OCI-LY1 (cell line): ENCODE results near the gene SIK3.

ENCODE experiments used
- H2AFZ ChIP-seq: fragments of 200-600 bp; sonication (generic), shearing (Covaris generic); 2 replicates; pipeline ENCODE4 v1.6.0; 2014; ENCODE audit warnings: antibody characterized with exemption, mild to moderate bottlenecking, low read length
- H3F3A ChIP-seq: fragments of 200-600 bp; sonication (generic), shearing (Covaris generic); 2 replicates; pipeline ENCODE4 v1.6.0; 2014; ENCODE audit warnings: mild to moderate bottlenecking, antibody characterized with exemption, low read length, moderate library complexity; ENCODE audit not compliant: insufficient read depth
- H3K27ac ChIP-seq: fragments of 200-600 bp; sonication (generic); 2 replicates; pipeline ENCODE4 v1.5.1; 2014; ENCODE audit warnings: low read length, mixed run types, mild to moderate bottlenecking, low read depth; ENCODE audit not compliant: poor library complexity, severe bottlenecking
- H3K27me3 ChIP-seq: fragments of 200-600 bp; sonication (generic); 2 replicates; pipeline ENCODE4 v1.6.0; 2014; ENCODE audit warnings: antibody characterized with exemption, mild to moderate bottlenecking, low read length, moderate library complexity; ENCODE audit not compliant: insufficient read depth
- H3K36me3 ChIP-seq: fragments of 200-600 bp; sonication (generic); 2 replicates; pipeline ENCODE4 v1.6.1; 2014; ENCODE audit warnings: mild to moderate bottlenecking, antibody characterized with exemption, low read length, moderate library complexity, mixed read lengths; ENCODE audit not compliant: insufficient read depth
- H3K4me1 ChIP-seq: fragments of 200-600 bp; sonication (generic); 2 replicates; pipeline ENCODE4 v1.5.1; 2014; ENCODE audit warnings: mild to moderate bottlenecking, low read length, moderate library complexity; ENCODE audit not compliant: insufficient read depth, severe bottlenecking
- H3K4me2 ChIP-seq: fragments of 200-600 bp; sonication (generic), shearing (Covaris generic); 2 replicates; pipeline ENCODE4 v1.6.1; 2014; ENCODE audit warnings: low read length
- H3K4me3 ChIP-seq: fragments of 200-600 bp; sonication (generic); 2 replicates; pipeline ENCODE4 v1.5.1; 2014; ENCODE audit warnings: low read length, low read depth, mild to moderate bottlenecking, mixed read lengths; ENCODE audit not compliant: poor library complexity, severe bottlenecking
- H3K79me2 ChIP-seq: fragments of 200-600 bp; shearing (Covaris generic); 2 replicates; pipeline ENCODE4 v1.6.1; 2016; ENCODE audit warnings: mixed run types, low read length, mixed read lengths; ENCODE audit not compliant: insufficient read depth
- H3K9ac ChIP-seq: fragments of 200-600 bp; sonication (generic), shearing (Covaris generic); 2 replicates; pipeline ENCODE4 v1.6.1; 2014; ENCODE audit warnings: mild to moderate bottlenecking, low read length, mixed read lengths
- H3K9me2 ChIP-seq: fragments of 200-600 bp; sonication (generic), shearing (Covaris generic); 2 replicates; pipeline ENCODE4 v1.6.1; 2014; ENCODE audit warnings: low read depth, mild to moderate bottlenecking, low read length, mixed read lengths
- H3K9me3 ChIP-seq: fragments of 200-600 bp; shearing (Covaris generic); 2 replicates; pipeline ENCODE4 v1.6.1; 2014; ENCODE audit warnings: low read length, mixed read lengths
- H4K20me1 ChIP-seq: fragments of 200-600 bp; sonication (generic), shearing (Covaris generic); 2 replicates; pipeline ENCODE4 v1.6.0; 2016; ENCODE audit warnings: mild to moderate bottlenecking, low read length; ENCODE audit not compliant: insufficient read depth
- EZH2 ChIP-seq: fragments of 200-600 bp; sonication (generic), shearing (Covaris generic); IDR thresholded peaks from 2 replicates; pipeline ENCODE4 v1.8.0; 2017; ENCODE audit warnings: borderline replicate concordance, mixed run types, mild to moderate bottlenecking, antibody characterized with exemption, low read length, moderate library complexity, mixed read lengths
- TF ChIP-seq, protein P1 (sequence below): fragments of 200-600 bp; sonication (generic), shearing (Covaris generic); IDR thresholded peaks from 2 replicates; pipeline ENCODE4 v1.5.1; 2017; ENCODE audit warnings: mild to moderate bottlenecking, antibody characterized with exemption, low read length, moderate library complexity, mixed read lengths

The SIK3 gene

DNA sequence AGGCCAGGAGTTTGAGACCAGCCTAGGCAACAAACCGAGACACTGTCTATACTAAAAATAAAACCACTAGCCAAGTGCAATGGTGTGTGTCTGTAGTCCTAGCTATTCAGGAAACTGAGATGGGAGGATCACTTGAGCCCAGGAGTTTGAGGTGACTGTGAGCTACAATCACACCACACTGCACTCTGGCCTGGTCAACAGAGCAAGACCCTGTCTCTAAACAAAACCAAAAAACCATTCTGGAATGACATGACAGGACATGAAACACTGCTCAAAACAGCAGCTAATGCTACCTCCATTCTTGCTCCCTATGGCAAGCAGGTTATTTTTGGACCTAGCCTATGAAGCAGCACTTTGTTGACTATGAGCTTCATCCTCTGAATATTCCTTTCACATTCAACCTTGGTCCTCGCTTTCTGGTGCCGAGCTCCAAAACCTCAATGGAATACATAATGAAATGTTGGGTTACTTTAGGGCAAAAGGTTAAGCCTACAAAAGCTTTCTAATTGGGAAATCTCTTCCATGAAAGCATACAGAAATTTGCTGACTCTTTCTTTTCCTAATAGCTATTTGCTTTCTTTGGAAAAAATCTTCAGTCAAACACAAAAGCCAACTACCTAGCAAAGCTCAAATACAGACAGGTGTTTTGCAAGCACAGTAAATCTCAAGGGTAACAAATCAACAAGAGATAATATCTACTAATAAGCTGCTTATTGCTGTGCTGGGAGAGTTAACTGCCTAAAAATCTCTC, 21.1 kb downstream of the SIK3 start:
- H3K4me3 ChIP-seq: no peak overlapping the region
- no peak overlapping the region for H2AFZ ChIP-seq
- no peak overlapping the region for H3K27ac ChIP-seq
- H4K20me1 ChIP-seq: no peaks in the 10 kb centered on the region
- H3K79me2 ChIP-seq: peaks cover 98% of the 10 kb centered on the region
- H3K36me3 ChIP-seq: 0 out of 2 replicates have a peak, but pooled peaks cover 4% of the 10 kb centered on the region
- no peaks in the 10 kb centered on the region for H3K27me3 ChIP-seq
- H3F3A ChIP-seq: no peaks in the 10 kb centered on the region
- peaks cover 38% of the 10 kb centered on the region for H3K4me1 ChIP-seq
- no peaks in the 10 kb centered on the region for H3K9me2 ChIP-seq
- H3K9ac ChIP-seq: no peak overlapping the region
- no peak overlapping the region for H3K4me2 ChIP-seq
- no peaks in the 10 kb centered on the region for H3K9me3 ChIP-seq
- TF ChIP-seq, protein P1, sequence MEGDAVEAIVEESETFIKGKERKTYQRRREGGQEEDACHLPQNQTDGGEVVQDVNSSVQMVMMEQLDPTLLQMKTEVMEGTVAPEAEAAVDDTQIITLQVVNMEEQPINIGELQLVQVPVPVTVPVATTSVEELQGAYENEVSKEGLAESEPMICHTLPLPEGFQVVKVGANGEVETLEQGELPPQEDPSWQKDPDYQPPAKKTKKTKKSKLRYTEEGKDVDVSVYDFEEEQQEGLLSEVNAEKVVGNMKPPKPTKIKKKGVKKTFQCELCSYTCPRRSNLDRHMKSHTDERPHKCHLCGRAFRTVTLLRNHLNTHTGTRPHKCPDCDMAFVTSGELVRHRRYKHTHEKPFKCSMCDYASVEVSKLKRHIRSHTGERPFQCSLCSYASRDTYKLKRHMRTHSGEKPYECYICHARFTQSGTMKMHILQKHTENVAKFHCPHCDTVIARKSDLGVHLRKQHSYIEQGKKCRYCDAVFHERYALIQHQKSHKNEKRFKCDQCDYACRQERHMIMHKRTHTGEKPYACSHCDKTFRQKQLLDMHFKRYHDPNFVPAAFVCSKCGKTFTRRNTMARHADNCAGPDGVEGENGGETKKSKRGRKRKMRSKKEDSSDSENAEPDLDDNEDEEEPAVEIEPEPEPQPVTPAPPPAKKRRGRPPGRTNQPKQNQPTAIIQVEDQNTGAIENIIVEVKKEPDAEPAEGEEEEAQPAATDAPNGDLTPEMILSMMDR: no peak
- TF ChIP-seq EZH2: no peak

DNA sequence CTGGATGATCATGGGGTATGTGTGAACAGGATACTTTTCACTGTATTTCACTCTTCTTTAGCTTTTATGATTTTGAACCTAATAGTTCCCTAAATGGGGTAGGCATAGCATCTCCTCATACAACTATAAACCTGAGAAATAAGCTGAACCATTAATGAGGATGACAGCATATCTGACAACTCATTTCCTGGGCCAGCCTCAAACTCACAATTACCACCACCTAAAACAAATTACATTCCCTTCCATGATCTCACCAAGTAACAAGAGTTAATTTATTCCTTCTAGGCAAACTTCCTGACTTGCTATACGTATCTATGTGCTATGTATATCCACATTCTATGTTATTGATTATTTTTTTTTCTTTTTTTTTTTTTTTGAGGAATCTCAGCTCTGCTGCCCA, 23.0 kb downstream of the SIK3 start:
- H3K36me3 ChIP-seq: no peaks in the 10 kb centered on the region
- TF ChIP-seq EZH2: no peak
- TF ChIP-seq, protein P1: no peak
- no peak overlapping the region for H3K4me3 ChIP-seq
- H4K20me1 ChIP-seq: no peaks in the 10 kb centered on the region
- H3K4me1 ChIP-seq: peaks cover 40% of the 10 kb centered on the region
- no peaks in the 10 kb centered on the region for H3K9me3 ChIP-seq
- H3K79me2 ChIP-seq: peaks cover 94% of the 10 kb centered on the region
- H3K4me2 ChIP-seq: no peak overlapping the region
- H3K27ac ChIP-seq: no peak overlapping the region
- H3K27me3 ChIP-seq: no peaks in the 10 kb centered on the region
- no peaks in the 10 kb centered on the region for H3F3A ChIP-seq
- H2AFZ ChIP-seq: no peak overlapping the region
- H3K9ac ChIP-seq: no peak overlapping the region
- H3K9me2 ChIP-seq: no peaks in the 10 kb centered on the region

DNA sequence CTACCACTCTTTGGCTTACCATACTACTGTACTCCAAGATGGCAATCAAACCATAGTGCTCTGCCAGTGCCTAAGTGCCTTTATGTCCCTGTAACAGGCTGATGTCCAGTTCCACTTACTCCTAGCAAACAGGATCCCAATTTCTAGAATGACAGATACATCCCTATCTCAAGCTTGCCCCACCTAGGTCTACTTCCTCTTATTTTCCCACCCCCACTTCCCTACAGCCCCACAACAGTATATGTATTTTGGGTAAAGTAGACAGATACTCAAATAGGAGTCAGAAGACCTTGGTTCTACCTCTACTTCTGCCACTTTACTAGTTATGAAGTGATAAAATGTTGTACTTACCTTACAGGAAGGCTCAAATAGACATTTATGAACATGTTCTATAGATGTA, 24.1 kb downstream of the SIK3 start:
- no peak overlapping the region for H3K4me3 ChIP-seq
- H3K4me1 ChIP-seq: peaks cover 47% of the 10 kb centered on the region
- H4K20me1 ChIP-seq: no peaks in the 10 kb centered on the region
- H3K27me3 ChIP-seq: no peaks in the 10 kb centered on the region
- no peaks in the 10 kb centered on the region for H3K9me3 ChIP-seq
- H3K9ac ChIP-seq: no peak overlapping the region
- H3K4me2 ChIP-seq: no peak overlapping the region
- H3K27ac ChIP-seq: no peak overlapping the region
- no peaks in the 10 kb centered on the region for H3K36me3 ChIP-seq
- TF ChIP-seq, protein P1: no peak
- TF ChIP-seq EZH2: no peak
- no peak overlapping the region for H2AFZ ChIP-seq
- no peaks in the 10 kb centered on the region for H3F3A ChIP-seq
- no peaks in the 10 kb centered on the region for H3K9me2 ChIP-seq
- peaks cover 94% of the 10 kb centered on the region for H3K79me2 ChIP-seq
